ENCODE data around the gene CLIP4.
"Not testable (repeated sequence)": the region's sequence is repeated elsewhere in the genome, so short reads cannot be mapped to it uniquely, and the experiment has no call there.

CLIP4 gene

DNA sequence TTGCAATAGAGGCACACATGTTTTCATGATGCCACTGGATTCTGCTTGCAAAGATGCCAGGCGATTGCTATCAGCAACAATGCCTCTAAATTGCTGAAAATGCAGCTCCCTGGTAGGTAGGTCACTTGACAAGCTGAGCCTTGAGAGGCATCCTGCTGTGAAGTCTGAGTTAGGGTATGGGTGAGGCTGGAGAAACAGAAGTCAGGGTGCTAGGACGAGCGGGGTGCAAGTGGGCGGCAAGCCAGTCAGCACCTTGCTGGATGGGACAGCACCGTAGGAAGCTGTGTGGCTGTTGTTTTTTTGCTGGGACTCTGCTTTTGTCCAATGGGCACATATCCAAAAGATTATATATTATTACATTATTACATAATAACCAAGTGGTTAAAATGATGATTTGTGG lies 10.5 kb upstream of the CLIP4 start:
- no peaks in the 10 kb centered on the region for H3K9me2 ChIP-seq (replicated peaks; ENCODE audit: control insufficient read depth, low read length)
- H3K27ac ChIP-seq (ENCODE audit: low read depth, low read length) = no peak overlapping the region
- H3K4me1 ChIP-seq (ENCODE audit: control insufficient read depth, low read length) = no peaks in the 10 kb centered on the region
- peaks cover 17% of the 10 kb centered on the region for H3K27me3 ChIP-seq (ENCODE audit: control insufficient read depth, low read length)
- no peaks in the 10 kb centered on the region for H3K36me3 ChIP-seq (ENCODE audit: control insufficient read depth, low read length)
- H3K9me3 ChIP-seq (ENCODE audit: control insufficient read depth, insufficient read depth, low read length) = no peaks in the 10 kb centered on the region
- H3K4me2 ChIP-seq (ENCODE audit: low read length) = no peak overlapping the region
- H3K79me2 ChIP-seq (ENCODE audit: control insufficient read depth, low read length) = no peaks in the 10 kb centered on the region
- TF ChIP-seq, protein P1, sequence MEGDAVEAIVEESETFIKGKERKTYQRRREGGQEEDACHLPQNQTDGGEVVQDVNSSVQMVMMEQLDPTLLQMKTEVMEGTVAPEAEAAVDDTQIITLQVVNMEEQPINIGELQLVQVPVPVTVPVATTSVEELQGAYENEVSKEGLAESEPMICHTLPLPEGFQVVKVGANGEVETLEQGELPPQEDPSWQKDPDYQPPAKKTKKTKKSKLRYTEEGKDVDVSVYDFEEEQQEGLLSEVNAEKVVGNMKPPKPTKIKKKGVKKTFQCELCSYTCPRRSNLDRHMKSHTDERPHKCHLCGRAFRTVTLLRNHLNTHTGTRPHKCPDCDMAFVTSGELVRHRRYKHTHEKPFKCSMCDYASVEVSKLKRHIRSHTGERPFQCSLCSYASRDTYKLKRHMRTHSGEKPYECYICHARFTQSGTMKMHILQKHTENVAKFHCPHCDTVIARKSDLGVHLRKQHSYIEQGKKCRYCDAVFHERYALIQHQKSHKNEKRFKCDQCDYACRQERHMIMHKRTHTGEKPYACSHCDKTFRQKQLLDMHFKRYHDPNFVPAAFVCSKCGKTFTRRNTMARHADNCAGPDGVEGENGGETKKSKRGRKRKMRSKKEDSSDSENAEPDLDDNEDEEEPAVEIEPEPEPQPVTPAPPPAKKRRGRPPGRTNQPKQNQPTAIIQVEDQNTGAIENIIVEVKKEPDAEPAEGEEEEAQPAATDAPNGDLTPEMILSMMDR (IDR thresholded peaks at IDR 0.05; ENCODE audit: low read depth, low read length, poor library complexity, severe bottlenecking) = no peak
- TF ChIP-seq EZH2phosphoT487 (IDR thresholded peaks at IDR 0.05; ENCODE audit: borderline replicate concordance, low read length) = no peak
- H4K20me1 ChIP-seq (ENCODE audit: control insufficient read depth, insufficient read depth, low read depth, low read length) = no peaks in the 10 kb centered on the region
- no peaks in the 10 kb centered on the region for H3F3A ChIP-seq (ENCODE audit: control insufficient read depth, insufficient read depth)
- H3K4me3 ChIP-seq (ENCODE audit: low read length) = no peak overlapping the region

DNA sequence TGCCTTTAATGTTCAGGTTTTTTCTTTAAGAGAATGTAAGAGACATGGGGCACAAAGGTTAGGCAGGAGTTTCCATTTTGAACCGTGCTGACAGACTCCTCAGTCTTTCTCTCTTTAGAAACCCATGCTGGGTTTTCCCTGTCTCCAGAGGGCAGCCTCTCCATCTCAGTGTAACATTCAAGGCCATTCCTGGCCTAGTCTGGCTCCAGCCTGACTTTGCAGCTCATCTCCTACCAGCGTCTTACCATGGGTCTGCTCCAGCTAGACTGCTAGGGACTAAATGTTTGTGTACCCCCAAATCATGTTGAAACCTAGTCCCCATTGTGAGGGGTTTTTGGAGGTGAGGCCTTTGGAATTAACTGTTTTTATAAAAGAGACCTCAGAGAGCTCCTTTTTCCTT lies 9.8 kb upstream of the CLIP4 start:
- Histone ChIP-seq H3K4me1 (ENCODE audit: control insufficient read depth, low read length) (no peaks in the 10 kb centered on the region), H3K36me3 (ENCODE audit: control insufficient read depth, low read length) (no peaks in the 10 kb centered on the region), H3K4me2 (ENCODE audit: low read length) (no peak overlapping the region), H3K9me3 (ENCODE audit: control insufficient read depth, insufficient read depth, low read length) (no peaks in the 10 kb centered on the region), H3K27me3 (ENCODE audit: control insufficient read depth, low read length) (peaks cover 24% of the 10 kb centered on the region), H3K4me3 (ENCODE audit: low read length) (no peak overlapping the region), H3K27ac (ENCODE audit: low read depth, low read length) (no peak overlapping the region), H3K79me2 (ENCODE audit: control insufficient read depth, low read length) (no peaks in the 10 kb centered on the region), H4K20me1 (ENCODE audit: control insufficient read depth, insufficient read depth, low read depth, low read length) (no peaks in the 10 kb centered on the region), H3K9me2 (replicated peaks; ENCODE audit: control insufficient read depth, low read length) (no peaks in the 10 kb centered on the region), H3F3A (ENCODE audit: control insufficient read depth, insufficient read depth) (no peaks in the 10 kb centered on the region)
- TF ChIP-seq EZH2phosphoT487 (IDR thresholded peaks at IDR 0.05; ENCODE audit: borderline replicate concordance, low read length) = no peak
- TF ChIP-seq, protein P1 (IDR thresholded peaks at IDR 0.05; ENCODE audit: low read depth, low read length, poor library complexity, severe bottlenecking) = no peak

DNA sequence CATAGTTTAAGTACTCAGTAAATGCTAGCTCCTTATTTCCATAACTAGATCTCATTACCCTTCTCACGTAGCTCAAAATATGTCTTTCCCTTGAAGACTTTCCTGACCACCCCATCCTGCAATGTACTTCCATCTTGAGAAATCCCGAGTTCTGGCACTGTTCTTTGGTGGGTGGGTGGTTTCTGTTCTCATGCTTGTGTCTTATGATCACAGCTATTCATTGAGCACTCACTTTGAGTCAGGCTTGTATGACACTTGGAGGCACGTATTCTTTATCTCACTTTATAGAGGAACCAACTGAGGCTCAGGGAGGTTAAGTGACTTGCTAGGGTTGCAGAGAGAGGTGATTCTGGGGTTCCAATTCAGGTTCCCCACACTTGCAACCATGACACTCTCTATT lies 9.0 kb upstream of the CLIP4 start:
- no peak for TF ChIP-seq EZH2phosphoT487 (IDR thresholded peaks at IDR 0.05; ENCODE audit: borderline replicate concordance, low read length)
- TF ChIP-seq, protein P1 (IDR thresholded peaks at IDR 0.05; ENCODE audit: low read depth, low read length, poor library complexity, severe bottlenecking) = no peak

DNA sequence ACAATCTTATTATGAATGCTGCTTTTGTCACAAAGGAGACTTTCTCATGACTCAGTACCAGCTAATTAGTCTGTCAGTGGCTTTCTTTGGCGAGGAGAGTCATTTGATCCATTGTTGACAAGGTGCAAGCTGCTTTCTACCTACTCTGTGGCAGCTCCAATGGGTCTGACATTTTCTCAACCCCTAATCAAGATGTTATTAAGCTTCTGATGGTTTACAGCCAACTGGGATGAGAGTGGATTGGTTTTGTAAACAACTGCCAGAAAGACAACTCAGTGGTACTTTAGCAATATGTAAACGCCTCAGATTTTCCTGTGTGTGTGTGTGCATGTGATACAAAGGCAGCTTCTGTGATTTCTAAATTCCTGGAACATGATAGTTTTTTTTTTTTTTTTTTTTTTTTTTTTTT lies 8.2 kb upstream of the CLIP4 start:
- Histone ChIP-seq H3K36me3 (ENCODE audit: control insufficient read depth, low read length) (no peaks in the 10 kb centered on the region), H3K79me2 (ENCODE audit: control insufficient read depth, low read length) (no peaks in the 10 kb centered on the region), H3K4me1 (ENCODE audit: control insufficient read depth, low read length) (no peaks in the 10 kb centered on the region), H3K9me2 (replicated peaks; ENCODE audit: control insufficient read depth, low read length) (no peaks in the 10 kb centered on the region), H3K4me2 (ENCODE audit: low read length) (no peak overlapping the region), H4K20me1 (ENCODE audit: control insufficient read depth, insufficient read depth, low read depth, low read length) (no peaks in the 10 kb centered on the region), H3K27me3 (ENCODE audit: control insufficient read depth, low read length) (peaks cover 33% of the 10 kb centered on the region), H3F3A (ENCODE audit: control insufficient read depth, insufficient read depth) (no peaks in the 10 kb centered on the region), H3K9me3 (ENCODE audit: control insufficient read depth, insufficient read depth, low read length) (no peaks in the 10 kb centered on the region), H3K27ac (ENCODE audit: low read depth, low read length) (no peak overlapping the region), H3K4me3 (ENCODE audit: low read length) (no peak overlapping the region)
- TF ChIP-seq, protein P1 (IDR thresholded peaks at IDR 0.05; ENCODE audit: low read depth, low read length, poor library complexity, severe bottlenecking) = no peak
- no peak for TF ChIP-seq EZH2phosphoT487 (IDR thresholded peaks at IDR 0.05; ENCODE audit: borderline replicate concordance, low read length)

More for the DNA sequence above, 9.0 kb upstream of the CLIP4 start:
- no peaks in the 10 kb centered on the region for H4K20me1 ChIP-seq (ENCODE audit: control insufficient read depth, insufficient read depth, low read depth, low read length)
- H3K9me2 ChIP-seq (replicated peaks; ENCODE audit: control insufficient read depth, low read length) = no peaks in the 10 kb centered on the region
- H3K79me2 ChIP-seq (ENCODE audit: control insufficient read depth, low read length) = no peaks in the 10 kb centered on the region
- H3K27me3 ChIP-seq (ENCODE audit: control insufficient read depth, low read length) = peaks cover 30% of the 10 kb centered on the region
- no peaks in the 10 kb centered on the region for H3F3A ChIP-seq (ENCODE audit: control insufficient read depth, insufficient read depth)
- H3K36me3 ChIP-seq (ENCODE audit: control insufficient read depth, low read length) = no peaks in the 10 kb centered on the region
- no peak overlapping the region for H3K4me2 ChIP-seq (ENCODE audit: low read length)
- H3K4me1 ChIP-seq (ENCODE audit: control insufficient read depth, low read length) = no peaks in the 10 kb centered on the region
- H3K4me3 ChIP-seq (ENCODE audit: low read length) = no peak overlapping the region
- H3K9me3 ChIP-seq (ENCODE audit: control insufficient read depth, insufficient read depth, low read length) = no peaks in the 10 kb centered on the region
- no peak overlapping the region for H3K27ac ChIP-seq (ENCODE audit: low read depth, low read length)

DNA sequence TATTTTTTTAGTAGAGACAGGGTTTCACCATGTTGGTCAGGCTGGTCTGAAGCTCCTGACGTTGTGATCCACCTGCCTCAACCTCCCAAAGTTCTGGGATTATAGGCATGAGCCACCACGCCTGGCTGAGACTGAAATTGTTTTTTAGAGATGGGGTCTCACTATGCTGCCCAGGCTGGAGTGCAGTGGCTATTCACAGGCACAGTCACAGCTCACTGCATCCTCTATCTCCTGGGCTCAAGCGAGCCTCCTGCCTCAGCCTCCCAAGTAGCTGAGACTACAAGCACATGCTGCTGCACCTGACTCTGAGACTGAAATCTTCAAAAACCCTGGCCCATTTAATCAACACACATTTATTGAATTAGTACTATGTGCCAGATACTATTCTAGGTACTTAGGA lies 7.7 kb upstream of the CLIP4 start:
- not testable (repeated sequence) for H3K4me3 ChIP-seq (ENCODE audit: low read length); H3K27ac ChIP-seq (ENCODE audit: low read depth, low read length); H3K9me2 ChIP-seq (replicated peaks; ENCODE audit: control insufficient read depth, low read length); H3K79me2 ChIP-seq (ENCODE audit: control insufficient read depth, low read length); H3K4me2 ChIP-seq (ENCODE audit: low read length); H3K4me1 ChIP-seq (ENCODE audit: control insufficient read depth, low read length); H4K20me1 ChIP-seq (ENCODE audit: control insufficient read depth, insufficient read depth, low read depth, low read length); H3K9me3 ChIP-seq (ENCODE audit: control insufficient read depth, insufficient read depth, low read length); H3F3A ChIP-seq (ENCODE audit: control insufficient read depth, insufficient read depth); H3K36me3 ChIP-seq (ENCODE audit: control insufficient read depth, low read length)
- peaks cover 36% of the 10 kb centered on the region for H3K27me3 ChIP-seq (ENCODE audit: control insufficient read depth, low read length)
